ENCODE data around the gene MAP3K20.
"Not testable (repeated sequence)": the region's sequence is repeated elsewhere in the genome, so short reads cannot be mapped to it uniquely, and the experiment has no call there.

The MAP3K20 gene

DNA sequence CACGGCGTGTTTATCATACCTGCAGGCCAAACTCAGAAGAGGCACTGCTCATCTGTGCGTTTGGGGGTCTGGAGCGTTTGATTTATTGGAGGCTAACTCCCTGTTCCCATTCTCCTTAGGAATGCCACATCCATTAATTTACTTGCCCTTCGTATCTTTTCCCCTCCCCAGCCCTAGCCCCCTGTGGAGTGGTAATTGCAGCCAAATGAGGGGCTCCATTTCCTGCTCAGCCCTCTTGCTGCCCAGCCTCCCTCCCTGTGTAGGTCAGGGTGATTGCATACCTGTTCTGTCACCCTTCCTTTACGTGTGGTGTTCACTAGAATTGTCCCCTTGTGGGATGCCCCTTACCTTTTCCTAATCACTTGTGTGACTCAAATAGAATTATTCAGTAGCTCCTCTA is 120.4 kb downstream of the MAP3K20 start:
- Mint-ChIP-seq H3K9me3 (no peaks in the 10 kb centered on the region), H3K4me3 (no peak overlapping the region), H3K27ac (no peak overlapping the region), H3K4me1 (ENCODE audit: low read depth) (no peaks in the 10 kb centered on the region), H3K27me3 (peaks cover 3% of the 10 kb centered on the region), H3K36me3 (ENCODE audit: low read depth) (no peaks in the 10 kb centered on the region)

DNA sequence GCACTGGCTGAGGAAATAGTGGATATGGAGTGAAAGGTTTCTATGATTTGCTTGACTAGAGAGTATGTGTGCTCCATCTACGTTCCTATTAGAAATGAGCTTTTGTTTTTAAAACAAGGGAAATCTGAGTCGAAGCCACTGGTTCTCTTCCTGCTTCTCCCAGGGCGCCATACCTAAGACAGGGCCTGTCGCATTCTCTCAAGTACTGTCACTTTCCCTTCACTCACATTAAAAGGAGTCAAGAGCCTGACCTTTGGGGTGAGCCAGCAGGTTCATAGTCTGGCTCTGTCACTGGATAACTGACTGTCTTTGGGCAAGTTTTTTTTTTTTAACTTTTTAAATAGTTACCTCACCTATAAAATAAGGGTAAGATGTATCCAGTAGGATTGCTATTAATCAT is 121.0 kb downstream of the MAP3K20 start:
- H3K27ac Mint-ChIP-seq: no peak overlapping the region
- no peaks in the 10 kb centered on the region for H3K4me1 Mint-ChIP-seq (ENCODE audit: low read depth)

GRCh38 chr2:173198327-173198726 is 122.7 kb downstream of the MAP3K20 start:
- Mint-ChIP-seq H3K4me3 (no peak overlapping the region), H3K9me3 (no peaks in the 10 kb centered on the region), H3K27me3 (peaks cover 3% of the 10 kb centered on the region), H3K27ac (no peak overlapping the region), H3K4me1 (ENCODE audit: low read depth) (no peaks in the 10 kb centered on the region), H3K36me3 (ENCODE audit: low read depth) (no peaks in the 10 kb centered on the region)

More for the DNA sequence above, 121.0 kb downstream of the MAP3K20 start:
- Mint-ChIP-seq H3K27me3 (peaks cover 3% of the 10 kb centered on the region), H3K9me3 (no peaks in the 10 kb centered on the region), H3K4me3 (no peak overlapping the region), H3K36me3 (ENCODE audit: low read depth) (no peaks in the 10 kb centered on the region)

DNA sequence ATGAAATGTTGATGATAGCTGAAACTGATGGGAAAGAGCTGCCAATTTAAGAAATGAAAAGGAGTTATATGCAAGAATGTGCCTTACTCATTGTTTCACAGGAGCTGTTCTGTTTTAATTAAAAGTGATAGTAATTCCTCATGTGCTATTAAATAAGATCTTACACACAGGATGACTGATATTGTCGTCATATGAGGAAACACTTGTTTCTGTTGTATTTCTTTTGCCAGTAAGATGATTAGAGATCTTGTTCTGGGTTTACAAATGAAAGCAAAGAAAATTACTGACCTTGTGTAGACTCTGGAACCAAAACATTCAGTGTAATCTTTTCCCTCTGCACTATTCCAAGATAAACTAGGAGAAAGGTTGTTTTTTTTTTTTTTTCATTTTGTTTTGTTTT is 123.6 kb downstream of the MAP3K20 start:
- H3K27me3 Mint-ChIP-seq: peaks cover 3% of the 10 kb centered on the region
- H3K9me3 Mint-ChIP-seq: no peaks in the 10 kb centered on the region
- no peaks in the 10 kb centered on the region for H3K36me3 Mint-ChIP-seq (ENCODE audit: low read depth)
- no peaks in the 10 kb centered on the region for H3K4me1 Mint-ChIP-seq (ENCODE audit: low read depth)
- H3K4me3 Mint-ChIP-seq: no peak overlapping the region
- no peak overlapping the region for H3K27ac Mint-ChIP-seq

- Mint-ChIP-seq H3K4me3 (no peak overlapping the region), H3K27ac (no peak overlapping the region), H3K36me3 (ENCODE audit: low read depth) (no peaks in the 10 kb centered on the region), H3K27me3 (no peaks in the 10 kb centered on the region), H3K9me3 (no peaks in the 10 kb centered on the region), H3K4me1 (ENCODE audit: low read depth) (no peaks in the 10 kb centered on the region)
Observed at GRCh38 chr2:173202570-173202969, 126.9 kb downstream of the MAP3K20 start.

- H3K36me3 Mint-ChIP-seq (ENCODE audit: low read depth): no peaks in the 10 kb centered on the region
Observed at GRCh38 chr2:173204316-173204715, 128.7 kb downstream of the MAP3K20 start.

DNA sequence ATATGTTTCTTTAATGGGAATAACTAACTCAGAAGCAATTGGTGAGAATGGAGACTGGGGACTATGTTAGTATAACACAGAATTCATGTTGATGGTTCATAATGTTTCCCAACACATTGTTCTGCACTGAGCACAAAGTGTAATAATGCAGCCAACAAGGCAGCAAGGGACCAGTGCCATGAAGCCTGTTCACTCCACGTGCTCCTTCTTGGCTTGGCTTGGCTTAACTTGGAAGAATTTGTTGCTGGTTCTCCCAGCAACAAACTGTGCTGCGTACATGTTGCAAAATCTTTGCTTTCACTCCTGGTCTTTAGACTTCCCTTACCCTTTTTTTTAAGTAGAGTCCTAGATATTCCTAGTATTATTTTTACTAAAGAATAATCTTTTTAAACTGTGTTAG is 129.7 kb downstream of the MAP3K20 start:
- no peaks in the 10 kb centered on the region for H3K9me3 Mint-ChIP-seq
- no peaks in the 10 kb centered on the region for H3K36me3 Mint-ChIP-seq (ENCODE audit: low read depth)
- peaks cover 9% of the 10 kb centered on the region for H3K27me3 Mint-ChIP-seq
- H3K4me1 Mint-ChIP-seq (ENCODE audit: low read depth): no peaks in the 10 kb centered on the region
- no peak overlapping the region for H3K4me3 Mint-ChIP-seq
- H3K27ac Mint-ChIP-seq: no peak overlapping the region

More at GRCh38 chr2:173204316-173204715, 128.7 kb downstream of the MAP3K20 start:
- H3K27ac Mint-ChIP-seq: no peak overlapping the region
- H3K4me3 Mint-ChIP-seq: no peak overlapping the region
- H3K4me1 Mint-ChIP-seq (ENCODE audit: low read depth): no peaks in the 10 kb centered on the region
- H3K27me3 Mint-ChIP-seq: peaks cover 5% of the 10 kb centered on the region
- H3K9me3 Mint-ChIP-seq: no peaks in the 10 kb centered on the region

DNA sequence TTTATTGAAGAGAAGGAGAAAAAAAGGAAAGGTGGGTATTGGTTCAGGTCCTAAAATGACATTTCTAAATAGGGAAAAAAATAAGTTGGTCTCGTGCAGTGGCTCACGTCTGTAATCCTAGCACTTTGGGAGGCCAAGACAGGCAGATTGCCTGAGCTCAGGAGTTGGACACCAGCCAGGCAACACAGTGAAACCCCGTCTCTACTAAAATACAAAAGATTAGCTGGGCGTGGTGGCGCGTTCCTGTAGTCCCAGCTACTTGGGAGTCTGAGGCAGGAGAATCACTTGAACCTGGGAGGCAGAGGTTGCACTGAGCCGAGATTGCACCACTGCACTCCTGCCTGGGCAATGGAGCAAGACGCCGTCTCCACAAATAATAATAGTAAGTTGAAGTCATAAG is 131.5 kb downstream of the MAP3K20 start:
- not testable (repeated sequence) for H3K36me3 Mint-ChIP-seq (ENCODE audit: low read depth); H3K27me3 Mint-ChIP-seq; H3K4me3 Mint-ChIP-seq; H3K27ac Mint-ChIP-seq; H3K4me1 Mint-ChIP-seq (ENCODE audit: low read depth); H3K9me3 Mint-ChIP-seq

DNA sequence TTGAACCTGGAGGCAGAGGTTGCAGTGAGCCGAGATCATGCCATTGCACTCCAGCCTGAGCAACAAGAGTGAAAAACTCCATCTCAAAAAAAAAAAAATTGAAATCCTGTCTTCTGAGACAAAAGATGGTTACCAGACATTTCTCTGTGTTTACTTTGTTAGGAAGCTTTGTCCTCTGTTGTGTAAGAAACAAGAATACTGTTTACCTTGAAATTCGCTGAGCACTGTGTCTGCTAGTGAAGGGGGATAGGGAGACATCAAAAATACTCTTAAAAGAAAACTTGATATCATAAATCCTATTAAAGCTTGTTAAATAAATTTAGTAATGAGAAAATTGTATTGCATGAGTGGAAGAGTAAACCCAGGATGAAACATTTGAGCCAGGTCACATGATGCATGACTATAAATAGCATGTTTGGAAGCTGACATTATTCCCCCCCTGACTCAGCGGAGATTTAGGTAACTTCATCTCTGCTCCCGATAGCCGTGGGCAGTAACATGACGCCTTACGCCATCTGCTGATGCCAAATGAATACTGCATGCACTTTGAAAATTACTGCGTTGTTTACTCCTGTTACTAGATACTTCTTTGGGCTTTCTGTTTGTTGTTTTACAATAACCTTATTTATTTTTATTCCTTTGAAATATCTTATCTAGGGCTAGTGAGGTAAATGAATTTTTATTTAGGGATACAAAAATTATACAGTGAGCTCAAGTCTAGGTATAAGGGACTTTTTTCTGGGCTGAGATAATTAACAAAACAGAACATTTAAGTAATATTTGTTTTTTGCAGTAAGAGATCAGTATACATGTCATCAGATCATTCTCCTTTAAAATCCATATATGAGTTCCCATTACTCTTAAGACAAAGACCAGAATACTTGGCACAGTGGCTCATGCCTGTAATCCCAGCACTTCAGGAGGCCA is 134.9 kb downstream of the MAP3K20 start:
- no peaks in the 10 kb centered on the region for H3K9me3 Mint-ChIP-seq
- peaks cover 9% of the 10 kb centered on the region for H3K27me3 Mint-ChIP-seq
- H3K36me3 Mint-ChIP-seq (ENCODE audit: low read depth): no peaks in the 10 kb centered on the region

GRCh38 chr2:173213181-173213580 is 137.5 kb downstream of the MAP3K20 start:
- H3K4me3 Mint-ChIP-seq: no peak overlapping the region
- H3K27ac Mint-ChIP-seq: no peak overlapping the region
- no peaks in the 10 kb centered on the region for H3K36me3 Mint-ChIP-seq (ENCODE audit: low read depth)
- peaks cover 9% of the 10 kb centered on the region for H3K27me3 Mint-ChIP-seq
- no peaks in the 10 kb centered on the region for H3K9me3 Mint-ChIP-seq
- H3K4me1 Mint-ChIP-seq (ENCODE audit: low read depth): no peaks in the 10 kb centered on the region

More for the DNA sequence above, 134.9 kb downstream of the MAP3K20 start:
- no peak overlapping the region for H3K4me3 Mint-ChIP-seq
- no peaks in the 10 kb centered on the region for H3K4me1 Mint-ChIP-seq (ENCODE audit: low read depth)
- no peak overlapping the region for H3K27ac Mint-ChIP-seq

DNA sequence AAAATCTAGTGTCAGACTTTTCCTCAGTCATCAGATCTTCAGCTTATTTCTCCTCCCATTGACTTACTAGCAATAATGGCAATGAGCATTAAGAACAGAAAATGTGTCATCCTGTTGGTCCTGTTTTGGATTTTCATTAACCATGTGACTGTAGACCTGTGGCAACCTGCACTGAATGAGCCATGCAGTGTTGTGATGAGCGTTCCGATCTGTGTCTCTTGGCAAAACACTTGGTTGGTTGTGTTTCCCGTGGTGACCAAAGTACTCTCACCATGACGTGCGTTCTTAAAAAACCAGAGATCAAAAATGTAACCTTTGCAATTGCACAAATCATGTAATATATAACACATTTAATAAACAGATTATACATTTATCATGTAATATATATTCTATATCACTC is 138.6 kb downstream of the MAP3K20 start:
- H3K4me3 Mint-ChIP-seq: no peak overlapping the region
- no peaks in the 10 kb centered on the region for H3K36me3 Mint-ChIP-seq (ENCODE audit: low read depth)
- H3K4me1 Mint-ChIP-seq (ENCODE audit: low read depth): peaks cover 5% of the 10 kb centered on the region
- H3K27me3 Mint-ChIP-seq: peaks cover 5% of the 10 kb centered on the region
- H3K27ac Mint-ChIP-seq: no peak overlapping the region
- H3K9me3 Mint-ChIP-seq: no peaks in the 10 kb centered on the region

GRCh38 chr2:173215316-173215715 is 139.7 kb downstream of the MAP3K20 start:
- Mint-ChIP-seq H3K4me3 (no peak overlapping the region), H3K9me3 (no peaks in the 10 kb centered on the region), H3K27ac (no peak overlapping the region), H3K4me1 (ENCODE audit: low read depth) (peaks cover 5% of the 10 kb centered on the region), H3K36me3 (ENCODE audit: low read depth) (no peaks in the 10 kb centered on the region), H3K27me3 (no peaks in the 10 kb centered on the region)

DNA sequence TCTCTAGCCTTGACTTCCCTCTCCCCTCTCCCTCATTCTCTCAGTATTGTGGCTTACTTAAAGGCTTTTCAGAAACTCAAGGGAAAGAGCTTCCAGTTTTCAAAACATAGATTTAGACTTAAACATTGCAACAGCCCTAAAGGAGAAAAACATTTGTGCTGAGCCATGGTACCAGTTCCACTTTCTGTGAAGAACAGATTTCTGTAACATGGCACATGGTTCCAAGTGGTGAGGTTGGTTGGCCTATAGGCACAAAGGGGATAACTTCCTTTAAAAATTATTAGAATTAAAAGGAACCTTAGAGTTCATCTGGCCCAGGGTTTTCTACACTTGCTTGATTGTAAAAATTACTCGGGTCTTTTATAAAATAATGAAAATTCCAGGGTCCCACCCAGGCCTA is 140.4 kb downstream of the MAP3K20 start:
- Mint-ChIP-seq H3K4me3 (no peak overlapping the region), H3K9me3 (no peaks in the 10 kb centered on the region), H3K36me3 (ENCODE audit: low read depth) (no peaks in the 10 kb centered on the region), H3K4me1 (ENCODE audit: low read depth) (peaks cover 5% of the 10 kb centered on the region), H3K27me3 (no peaks in the 10 kb centered on the region), H3K27ac (no peak overlapping the region)

GRCh38 chr2:173216668-173217067 is 141.0 kb downstream of the MAP3K20 start:
- Mint-ChIP-seq H3K4me1 (ENCODE audit: low read depth) (peaks cover 5% of the 10 kb centered on the region), H3K36me3 (ENCODE audit: low read depth) (no peaks in the 10 kb centered on the region), H3K27ac (no peak overlapping the region)

GRCh38 chr2:173217116-173217840 is 141.6 kb downstream of the MAP3K20 start:
- H3K4me3 Mint-ChIP-seq: no peak overlapping the region
- H3K27me3 Mint-ChIP-seq: no peaks in the 10 kb centered on the region
- no peaks in the 10 kb centered on the region for H3K36me3 Mint-ChIP-seq (ENCODE audit: low read depth)
- H3K4me1 Mint-ChIP-seq (ENCODE audit: low read depth): peaks cover 5% of the 10 kb centered on the region
- H3K9me3 Mint-ChIP-seq: no peaks in the 10 kb centered on the region
- H3K27ac Mint-ChIP-seq: no peak overlapping the region

More at GRCh38 chr2:173216668-173217067, 141.0 kb downstream of the MAP3K20 start:
- H3K9me3 Mint-ChIP-seq: no peaks in the 10 kb centered on the region
- no peaks in the 10 kb centered on the region for H3K27me3 Mint-ChIP-seq
- H3K4me3 Mint-ChIP-seq: no peak overlapping the region

Measured in stimulated activated naive CD8-positive, alpha-beta T cell treated with anti-CD3 and anti-CD28 coated beads, Interleukin-15, Interleukin-2, amounts not matched to agents 100 ng/mL and 50 ng/mL, for 24 hours (primary cell).